Non-pigmented ciliary epithelial cell (primary cell): ENCODE results near the gene PIGBOS1.
"Not testable (repeated sequence)": the region's sequence is repeated elsewhere in the genome, so short reads cannot be mapped to it uniquely, and the experiment has no call there.

ENCODE experiments used
- DNase-seq: peaks from one replicate; pipeline ENCODE4 v3.0.0-alpha.2; 2010; ENCODE audit warnings: low read depth

The PIGBOS1 gene

GRCh38 chr15:55318588-55319494 lies at the start of gene PIGBOS1, which contains the start of gene PIGB:
Gene PIGBOS1, minus strand, starts transcription at chr15:55319123. Its CDS starts 1,331 bp downstream, at chr15:55317792.
Gene PIGB, plus strand, starts transcription at chr15:55319222. Its CDS starts 29 bp downstream, at chr15:55319251.
- DNase-seq = peak; percentile 60

GRCh38 chr15:55366981-55367380 lies 48.1 kb upstream of the PIGBOS1 start:
- DNase-seq = no peak

- no peak for DNase-seq
These were observed 43.7 kb upstream of the PIGBOS1 start for GRCh38 chr15:55362641-55363040.

GRCh38 chr15:55361048-55361447 lies 42.1 kb upstream of the PIGBOS1 start:
- DNase-seq = no peak

- no peak for DNase-seq
These were observed 41.3 kb upstream of the PIGBOS1 start for GRCh38 chr15:55360256-55360655.

- no peak for DNase-seq
These were observed 39.5 kb upstream of the PIGBOS1 start for GRCh38 chr15:55358471-55358870.

GRCh38 chr15:55357774-55358173 lies 38.9 kb upstream of the PIGBOS1 start:
- DNase-seq = peak; percentile 60

GRCh38 chr15:55356985-55357585 lies 38.2 kb upstream of the PIGBOS1 start:
- DNase-seq = no peak

- DNase-seq = no peak
These were observed 34.1 kb upstream of the PIGBOS1 start for GRCh38 chr15:55353025-55353424.

- DNase-seq = no peak
These were observed 30.4 kb upstream of the PIGBOS1 start for GRCh38 chr15:55349282-55349681.

GRCh38 chr15:55348281-55348778 lies 29.4 kb upstream of the PIGBOS1 start:
- DNase-seq = no peak

GRCh38 chr15:55344206-55344605 lies 25.3 kb upstream of the PIGBOS1 start:
- no peak for DNase-seq

GRCh38 chr15:55343168-55343567 lies 24.2 kb upstream of the PIGBOS1 start:
- DNase-seq = no peak

- DNase-seq = no peak
These were observed 18.2 kb upstream of the PIGBOS1 start for GRCh38 chr15:55337160-55337559.

GRCh38 chr15:55334997-55335396 lies 16.1 kb upstream of the PIGBOS1 start:
- DNase-seq = no peak

GRCh38 chr15:55334371-55334770 lies 15.4 kb upstream of the PIGBOS1 start:
- no peak for DNase-seq

- DNase-seq = no peak
These were observed 8.5 kb upstream of the PIGBOS1 start for GRCh38 chr15:55327387-55327786.

- DNase-seq = no peak
These were observed 3.5 kb upstream of the PIGBOS1 start for GRCh38 chr15:55322467-55322866.

- DNase-seq = no peak
These were observed 2.0 kb upstream of the PIGBOS1 start for GRCh38 chr15:55320963-55321362.

GRCh38 chr15:55320238-55320550 lies 1.3 kb upstream of the PIGBOS1 start:
- no peak for DNase-seq

- no peak for DNase-seq
These were observed 764 bp upstream of the PIGBOS1 start for GRCh38 chr15:55319537-55320237.

GRCh38 chr15:55302801-55303200 lies 16.1 kb downstream of the PIGBOS1 start:
- not testable (repeated sequence) for DNase-seq

GRCh38 chr15:55297315-55297714 lies 21.6 kb downstream of the PIGBOS1 start:
- DNase-seq = no peak
